Caco-2 (cell line): ENCODE data around the gene PTTG1IP. TPM values are rescaled to one million over a fixed set of nuclear protein-coding genes. Genes with fewer than 3 reads are reported as not detected.

ENCODE experiments used
- BruUV-seq: library from RNA; stranded (reverse); fragments of 400-500 nt; replicated peaks from 2 replicates; lab custom pipeline; 2021; lab: Mats Ljungman, UMichigan
- CTCF ChIA-PET: fragments of 300-600 bp; sonication (Branson Sonifier 250); formaldehyde crosslinking; loops from one replicate; lab custom pipeline; 2022; ENCODE audit warnings: antibody characterized with exemption; lab: Charles Lee
- POLR2A ChIA-PET: fragments of 300-600 bp; sonication (Branson Sonifier 250); formaldehyde crosslinking; loops from one replicate; lab custom pipeline; 2022; ENCODE audit warnings: antibody characterized with exemption; lab: Charles Lee
- DNase-seq, 2 experiments: peaks; one replicate each; pipeline versions ENCODE4 v3.0.0 to v3.0.0-alpha.2; 2020 to 2022
- H3K27me3 ChIP-seq: replicated peaks from 2 replicates; pipeline ENCODE4 v1.6.0; 2011; ENCODE audit warnings: low read length; ENCODE audit not compliant: control insufficient read depth, insufficient read depth
- H3K36me3 ChIP-seq: 2 replicates; pipeline ENCODE4 v1.5.1; 2011; ENCODE audit warnings: low read length; ENCODE audit not compliant: control insufficient read depth, insufficient read depth
- H3K4me1 ChIP-seq: fragments of 250-450 bp; sonication (Bioruptor Pico); 2 replicates; pipeline ENCODE4 v1.5.1; 2020; ENCODE audit warnings: mild to moderate bottlenecking
- H3K4me3 ChIP-seq: 2 replicates; pipeline ENCODE4 v1.5.1; 2011; ENCODE audit warnings: low read depth, mild to moderate bottlenecking, control low read depth, low read length
- H3K9me3 ChIP-seq: fragments of 250-450 bp; sonication (Bioruptor Pico); 2 replicates; pipeline ENCODE4 v1.5.1; 2020; ENCODE audit warnings: mild to moderate bottlenecking, moderate library complexity
- H3K27ac Mint-ChIP-seq: one replicate; pipeline ENCODE4 v1.8.0; 2022; ENCODE audit warnings: mixed read lengths; ENCODE audit not compliant: unreplicated experiment
- H3K27me3 Mint-ChIP-seq: one replicate; pipeline ENCODE4 v1.8.0; 2022; ENCODE audit warnings: mixed read lengths; ENCODE audit not compliant: insufficient read depth, unreplicated experiment
- H3K36me3 Mint-ChIP-seq: one replicate; pipeline ENCODE4 v1.8.0; 2022; ENCODE audit warnings: mild to moderate bottlenecking, mixed read lengths; ENCODE audit not compliant: insufficient read depth, unreplicated experiment
- H3K4me1 Mint-ChIP-seq: one replicate; pipeline ENCODE4 v1.8.0; 2022; ENCODE audit warnings: low read depth, mixed read lengths; ENCODE audit not compliant: unreplicated experiment
- H3K4me3 Mint-ChIP-seq: one replicate; pipeline ENCODE4 v1.8.0; 2022; ENCODE audit warnings: mild to moderate bottlenecking, moderate library complexity, mixed read lengths; ENCODE audit not compliant: unreplicated experiment
- H3K9me3 Mint-ChIP-seq: one replicate; pipeline ENCODE4 v1.8.0; 2022; ENCODE audit warnings: mixed read lengths; ENCODE audit not compliant: unreplicated experiment
- CTCF ChIP-seq, 2 experiments: fragments of 200-600 bp in 1 of 2; IDR thresholded peaks; 1 replicate in 1 of 2; 2 replicates in 1 of 2; pipeline versions ENCODE4 v1.5.1 to v1.8.0; 2011 to 2022; ENCODE audit warnings: antibody characterized with exemption in 1 of 2, control low read depth in 1 of 2, inconsistent platforms in 1 of 2, low read depth in 1 of 2, low read length in 1 of 2, mild to moderate bottlenecking in 1 of 2, moderate library complexity in 1 of 2; ENCODE audit not compliant: insufficient read depth in 1 of 2, severe bottlenecking in 1 of 2, unreplicated experiment in 1 of 2
- intact Hi-C: fragments of 100-400 bp; cut with micrococcal nuclease; formaldehyde crosslinking; loops from one replicate; pipeline ENCODE4 v1.10.0; 2022; ENCODE audit not compliant: unreplicated experiment
- total RNA-seq: library from RNA; stranded (reverse); gene quantifications from 2 replicates; pipeline ENCODE4 v1.2.3, GENCODE V29; 2022

PTTG1IP gene
- total RNA-seq, 1 experiment from 2014 or later: 296 TPM

GRCh38 chr21:44917446-44918106 lies 44.1 kb upstream of the PTTG1IP start:
- ChIA-PET CTCF (no interaction called here), POLR2A (no interaction called here)
- Mint-ChIP-seq H3K36me3 (no peaks in the 10 kb centered on the region), H3K4me3 (no peak overlapping the region), H3K4me1 (no peaks in the 10 kb centered on the region), H3K9me3 (no peaks in the 10 kb centered on the region), H3K27me3 (peaks cover 8% of the 10 kb centered on the region), H3K27ac (no peak overlapping the region)
- TF ChIP-seq CTCF (IDR thresholded peaks at IDR 0.05; ENCODE audit: insufficient read depth in 1 of 2, low read depth in 1 of 2, low read length in 1 of 2, severe bottlenecking in 1 of 2, unreplicated experiment in 1 of 2): no peak
- no peak for DNase-seq
- Histone ChIP-seq H3K36me3 (no peaks in the 10 kb centered on the region), H3K4me1 (no peaks in the 10 kb centered on the region), H3K27me3 (no peaks in the 10 kb centered on the region; the same call in 1 of the 2 replicates), H3K9me3 (no peaks in the 10 kb centered on the region), H3K4me3 (no peak overlapping the region)
- intact Hi-C loops: no loop called here
- BruUV-seq: no TSS peak

GRCh38 chr21:44916965-44917364 lies 43.5 kb upstream of the PTTG1IP start:
- no peak overlapping the region for H3K4me3 Mint-ChIP-seq
- CTCF ChIA-PET: interaction anchor here (0.6 kb wide), 1 partner anchor 269 kb away, joined by 3 read pairs; no protein-coding TSS in a partner anchor

GRCh38 chr21:44914176-44914874 lies 40.8 kb upstream of the PTTG1IP start:
- no peaks in the 10 kb centered on the region for H3K9me3 ChIP-seq
- H3K27me3 Mint-ChIP-seq: peaks cover 1% of the 10 kb centered on the region
- no peaks in the 10 kb centered on the region for H3K4me1 ChIP-seq
- intact Hi-C loops: no loop called here
- no peak overlapping the region for H3K27ac Mint-ChIP-seq
- no peak for TF ChIP-seq CTCF (IDR thresholded peaks at IDR 0.05; ENCODE audit: insufficient read depth in 1 of 2, low read depth in 1 of 2, low read length in 1 of 2, severe bottlenecking in 1 of 2, unreplicated experiment in 1 of 2)
- H3K27me3 ChIP-seq: no peaks in the 10 kb centered on the region
- no peaks in the 10 kb centered on the region for H3K36me3 ChIP-seq
- H3K36me3 Mint-ChIP-seq: no peaks in the 10 kb centered on the region
- no peak for DNase-seq
- no peaks in the 10 kb centered on the region for H3K4me1 Mint-ChIP-seq
- no peak overlapping the region for H3K4me3 Mint-ChIP-seq
- H3K9me3 Mint-ChIP-seq: no peaks in the 10 kb centered on the region
- CTCF ChIA-PET: no interaction called here
- POLR2A ChIA-PET: no interaction called here
- H3K4me3 ChIP-seq: no peak overlapping the region
- BruUV-seq: no TSS peak

More at GRCh38 chr21:44916965-44917364, 43.5 kb upstream of the PTTG1IP start:
- Mint-ChIP-seq H3K4me1 (no peaks in the 10 kb centered on the region), H3K27ac (no peak overlapping the region), H3K9me3 (no peaks in the 10 kb centered on the region), H3K27me3 (peaks cover 7% of the 10 kb centered on the region), H3K36me3 (no peaks in the 10 kb centered on the region)
- no peak for DNase-seq
- no peaks in the 10 kb centered on the region; the same call in 1 of the 2 replicates for H3K27me3 ChIP-seq
- POLR2A ChIA-PET: no interaction called here
- BruUV-seq: no TSS peak
- intact Hi-C loops: no loop called here
- H3K9me3 ChIP-seq: no peaks in the 10 kb centered on the region
- no peaks in the 10 kb centered on the region for H3K4me1 ChIP-seq
- no peak overlapping the region for H3K4me3 ChIP-seq
- no peak for TF ChIP-seq CTCF (IDR thresholded peaks at IDR 0.05; ENCODE audit: insufficient read depth in 1 of 2, low read depth in 1 of 2, low read length in 1 of 2, severe bottlenecking in 1 of 2, unreplicated experiment in 1 of 2)
- H3K36me3 ChIP-seq: no peaks in the 10 kb centered on the region
